Small intestine (tissue), 7 donors: ENCODE results near the gene PIP5K1B. TPM values are rescaled to one million over a fixed set of nuclear protein-coding genes. Genes with fewer than 3 reads are reported as not detected.

Experiments
- DNase-seq, 2 donors: peaks; one replicate each; pipeline versions ENCODE4 v3.0.0 to v3.0.0-alpha.2; 2013
- FAIRE-seq: peaks from 2 replicates; lab custom pipeline; 2012; peaks lifted over from hg19 to GRCh38; lab: Jason Lieb, UNC
- H3K27ac ChIP-seq, 3 donors: one replicate each; pipeline ENCODE4 v1.5.1; 2013; ENCODE audit warnings: low read length in 2 of 3, mild to moderate bottlenecking in 2 of 3, control low read depth in 1 of 3, inconsistent platforms in 1 of 3, low read depth in 1 of 3, moderate library complexity in 1 of 3
- H3K27me3 ChIP-seq, 3 donors: one replicate each; pipeline ENCODE4 v1.6.1; 2013; ENCODE audit warnings: low read length in 3 of 3, inconsistent platforms in 1 of 3; ENCODE audit not compliant: control insufficient read depth in 3 of 3, insufficient read depth in 3 of 3
- H3K36me3 ChIP-seq, 3 donors: one replicate each; pipeline ENCODE4 v1.6.1; 2013; ENCODE audit warnings: low read length in 3 of 3, inconsistent platforms in 1 of 3, low read depth in 1 of 3, mild to moderate bottlenecking in 1 of 3, moderate library complexity in 1 of 3; ENCODE audit not compliant: control insufficient read depth in 3 of 3, insufficient read depth in 2 of 3
- H3K4me1 ChIP-seq, 3 donors: one replicate each; pipeline ENCODE4 v1.6.1; 2013; ENCODE audit warnings: low read length in 2 of 3, inconsistent platforms in 1 of 3, low read depth in 1 of 3, mild to moderate bottlenecking in 1 of 3, moderate library complexity in 1 of 3; ENCODE audit not compliant: control insufficient read depth in 3 of 3, insufficient read depth in 2 of 3
- H3K4me3 ChIP-seq, 3 donors: one replicate each; pipeline ENCODE4 v1.5.1; 2013; ENCODE audit warnings: low read length in 3 of 3, control low read depth in 1 of 3, inconsistent platforms in 1 of 3, low read depth in 1 of 3, mild to moderate bottlenecking in 1 of 3, moderate library complexity in 1 of 3
- H3K9me3 ChIP-seq, 2 donors: one replicate each; pipeline ENCODE4 v1.6.1; 2013; ENCODE audit warnings: low read depth in 1 of 2, low read length in 1 of 2; ENCODE audit not compliant: control insufficient read depth in 2 of 2, insufficient read depth in 1 of 2
- WGBS, 3 donors: extraction: QIAGEN DNeasy Blood & Tissue Kit; methylation state at CpG; one replicate each; pipeline ENCODE4 v1.1.7; 2013; 5-methylcytosine and 5-hydroxymethylcytosine counted together
- polyA plus RNA-seq, 4 donors: library from polyadenylated mRNA; stranded (reverse) in 3 of 4; unstranded in 1 of 4; fragments of 200-250 nt in 3 of 4; fragments of 120-200 nt in 1 of 4; gene quantifications; one replicate each; pipeline versions ENCODE4 v1.2.1 to v1.2.3, GENCODE V29; 2013
- donor health status: healthy with polysubstance abuse.
- donor health status: control.
- donor health status: control.
- donor health status: Bipolar disorder and iron deficiency.
- donor health status: healthy.

The PIP5K1B gene
- polyA plus RNA-seq, 4 donors, result 28.8 to 58.0 (median 49.7) TPM

GRCh38 chr9:69014013-69014412 is 309.0 kb downstream of the PIP5K1B start, which contains the start of gene PRKACG:
TSS of gene PRKACG (minus strand) at chr9:69014113. CDS start at chr9:69014092, 21 bp downstream.
- H3K4me1 ChIP-seq, result no peaks in the 10 kb centered on the region
- FAIRE-seq (no peak), DNase-seq (no peak)
- no peaks in the 10 kb centered on the region for H3K27me3 ChIP-seq
- peaks cover 0 to 5% of the 10 kb centered on the region in 2 donors for H3K9me3 ChIP-seq
- no peak within 1 kb of the TSS for H3K27ac ChIP-seq
- H3K36me3 ChIP-seq, result peaks cover 0 to 12% (median 3%) of the 10 kb centered on the region in 3 donors
- H3K4me3 ChIP-seq, result no peak within 1 kb of the TSS
- 97 to 98% (median 98%) methylated on average over 21 to 29 of the region's 29 CpGs for WGBS, 3 donors

- peaks cover 0 to 5% of the 10 kb centered on the region in 2 donors for H3K9me3 ChIP-seq
- peaks cover 0 to 2% (median 0%) of the 10 kb centered on the region in 3 donors for H3K4me1 ChIP-seq
- no peaks in the 10 kb centered on the region for H3K27me3 ChIP-seq
- H3K4me3 ChIP-seq, result no peak overlapping the region
- DNase-seq (no peak), FAIRE-seq (no peak)
- no peak overlapping the region for H3K27ac ChIP-seq
- WGBS, 3 donors, result 67 to 93% (median 83%) methylated on average over 5 of the region's 5 CpGs
- H3K36me3 ChIP-seq, result peaks cover 0 to 9% (median 0%) of the 10 kb centered on the region in 3 donors
Observed at GRCh38 chr9:69016191-69017096, 311.4 kb downstream of the PIP5K1B start.

- no peaks in the 10 kb centered on the region for H3K27me3 ChIP-seq
- DNase-seq (no peak), FAIRE-seq (no peak)
- no peaks in the 10 kb centered on the region for H3K9me3 ChIP-seq
- H3K4me1 ChIP-seq, result peaks cover 0 to 3% (median 2%) of the 10 kb centered on the region in 3 donors
- H3K4me3 ChIP-seq, result no peak overlapping the region
- H3K27ac ChIP-seq, result no peak overlapping the region
- peaks cover 0 to under 1% (median 0%) of the 10 kb centered on the region in 3 donors for H3K36me3 ChIP-seq
- 76 to 77% (median 77%) methylated on average over 5 of the region's 5 CpGs for WGBS, 3 donors
Observed at GRCh38 chr9:69018737-69019136, 313.7 kb downstream of the PIP5K1B start.

GRCh38 chr9:69019808-69020207 is 314.8 kb downstream of the PIP5K1B start:
- no peak overlapping the region for H3K4me3 ChIP-seq
- no peaks in the 10 kb centered on the region for H3K27me3 ChIP-seq
- H3K36me3 ChIP-seq, result no peaks in the 10 kb centered on the region
- FAIRE-seq (no peak), DNase-seq (peak; percentile 39 to 46)
- no peaks in the 10 kb centered on the region for H3K9me3 ChIP-seq
- 21 to 34% (median 26%) methylated on average over 3 of the region's 3 CpGs for WGBS, 3 donors
- no peak overlapping the region for H3K27ac ChIP-seq
- H3K4me1 ChIP-seq, result peaks cover 0 to 3% (median 2%) of the 10 kb centered on the region in 3 donors

- DNase-seq (no peak), FAIRE-seq (no peak)
- 94 to 96% (median 95%) methylated on average over 8 of the region's 8 CpGs for WGBS, 3 donors
Observed at GRCh38 chr9:69020301-69021145, 315.5 kb downstream of the PIP5K1B start.

GRCh38 chr9:69023650-69024049 is 318.6 kb downstream of the PIP5K1B start:
- DNase-seq (no peak), FAIRE-seq (no peak)
- H3K36me3 ChIP-seq, result no peaks in the 10 kb centered on the region
- H3K27me3 ChIP-seq, result no peaks in the 10 kb centered on the region
- no peak overlapping the region for H3K27ac ChIP-seq
- H3K4me1 ChIP-seq, result peaks cover 0 to 3% (median 2%) of the 10 kb centered on the region in 3 donors
- no peak overlapping the region for H3K4me3 ChIP-seq
- H3K9me3 ChIP-seq, result no peaks in the 10 kb centered on the region
- WGBS, 3 donors, result 55 to 66% (median 63%) methylated on average over 7 of the region's 7 CpGs

More at GRCh38 chr9:69020301-69021145, 315.5 kb downstream of the PIP5K1B start:
- Histone ChIP-seq H3K4me1 (peaks cover 0 to 3% (median 2%) of the 10 kb centered on the region in 3 donors), H3K9me3 (no peaks in the 10 kb centered on the region), H3K27me3 (no peaks in the 10 kb centered on the region), H3K36me3 (no peaks in the 10 kb centered on the region), H3K4me3 (no peak overlapping the region), H3K27ac (no peak overlapping the region)

- DNase-seq (peak; percentile 69 to 70), FAIRE-seq (no peak)
- Histone ChIP-seq H3K9me3 (peaks cover 0 to 3% of the 10 kb centered on the region in 2 donors), H3K27ac (no peak overlapping the region), H3K4me1 (peaks cover 0 to 3% (median 0%) of the 10 kb centered on the region in 3 donors), H3K4me3 (no peak overlapping the region), H3K36me3 (no peaks in the 10 kb centered on the region), H3K27me3 (no peaks in the 10 kb centered on the region)
- 46 to 56% (median 49%) methylated on average over 5 of the region's 5 CpGs for WGBS, 3 donors
Observed at GRCh38 chr9:69027355-69028097, 322.5 kb downstream of the PIP5K1B start.
